ENCODE data around the gene TAF11L11. TPM values are rescaled to one million over a fixed set of nuclear protein-coding genes. Genes with fewer than 3 reads are reported as not detected.
"Not testable (repeated sequence)": the region's sequence is repeated elsewhere in the genome, so short reads cannot be mapped to it uniquely, and the experiment has no call there.

The TAF11L11 gene
- total RNA-seq: not detected in 2 replicates
- not detected for total RNA-seq (2013)
- not detected in 2 replicates for polyA plus RNA-seq
- not detected in 2 replicates for polyA minus RNA-seq

GRCh38 chr5:17603880-17604279 lies at the start of gene TAF11L11:
TAF11L11 (plus strand) TSS chr5:17604183.
- ATAC-seq (ENCODE audit: low read depth); H3K4me1 Mint-ChIP-seq: not testable (repeated sequence)

GRCh38 chr5:17585658-17586057 lies 18.3 kb upstream of the TAF11L11 start, which contains the start of gene TAF11L7:
TAF11L7 (minus strand) TSS chr5:17585758.
- H3K4me1 Mint-ChIP-seq; H3K27ac Mint-ChIP-seq; H3K4me3 ChIP-seq (ENCODE audit: control extremely low read depth in 1 of 5, extremely low read depth in 1 of 5, insufficient read depth in 1 of 5, low read depth in 2 of 5, low read length in 4 of 5); H3K79me2 ChIP-seq (ENCODE audit: control insufficient read depth, insufficient read depth, low read length); H3K36me3 ChIP-seq (replicated peaks in 1 of 2; ENCODE audit: control extremely low read depth in 1 of 2, control insufficient read depth in 1 of 2, extremely low read depth in 1 of 2, insufficient read depth in 2 of 2, low read length in 1 of 2); DNase-seq; H3K9ac ChIP-seq (ENCODE audit: low read length); intact Hi-C loops (cut with micrococcal nuclease); ATAC-seq (ENCODE audit: low read depth); POLR2A ChIA-PET; H4K20me1 ChIP-seq (ENCODE audit: control insufficient read depth, insufficient read depth, low read length, poor library complexity, severe bottlenecking); H3K27me3 ChIP-seq (replicated peaks in 1 of 4; ENCODE audit: control extremely low read depth in 1 of 4, control insufficient read depth in 3 of 4, insufficient read depth in 4 of 4, low read length in 3 of 4); H3K4me1 ChIP-seq (ENCODE audit: control insufficient read depth in 2 of 2, insufficient read depth in 2 of 2, low read length in 2 of 2); H3K9me3 ChIP-seq (ENCODE audit: control extremely low read depth in 1 of 3, control insufficient read depth in 2 of 3, insufficient read depth in 1 of 3, low read length in 2 of 3); H2AFZ ChIP-seq (ENCODE audit: insufficient read depth, low read depth, low read length, poor library complexity, severe bottlenecking); H3K9me3 Mint-ChIP-seq (ENCODE audit: insufficient read depth); H3K4me2 ChIP-seq (replicated peaks; ENCODE audit: low read depth, low read length, poor library complexity, severe bottlenecking); H3K27me3 Mint-ChIP-seq; H3K27ac ChIP-seq (ENCODE audit: low read length in 2 of 2); H3K4me3 Mint-ChIP-seq; CTCF ChIA-PET: not testable (repeated sequence)
- WGBS (ENCODE audit: insufficient coverage): no CpG with 5 or more reads among the region's 16 CpGs

More at GRCh38 chr5:17603880-17604279, at the start of gene TAF11L11:
- H4K20me1 ChIP-seq (ENCODE audit: control insufficient read depth, insufficient read depth, low read length, poor library complexity, severe bottlenecking); H2AFZ ChIP-seq (ENCODE audit: insufficient read depth, low read depth, low read length, poor library complexity, severe bottlenecking); H3K9ac ChIP-seq (ENCODE audit: low read length); H3K4me3 ChIP-seq (ENCODE audit: control extremely low read depth in 1 of 5, extremely low read depth in 1 of 5, insufficient read depth in 1 of 5, low read depth in 2 of 5, low read length in 4 of 5); POLR2A ChIA-PET; intact Hi-C loops (cut with micrococcal nuclease); DNase-seq; H3K79me2 ChIP-seq (ENCODE audit: control insufficient read depth, insufficient read depth, low read length); H3K4me3 Mint-ChIP-seq; H3K4me1 ChIP-seq (ENCODE audit: control insufficient read depth in 2 of 2, insufficient read depth in 2 of 2, low read length in 2 of 2); H3K36me3 ChIP-seq (replicated peaks in 1 of 2; ENCODE audit: control extremely low read depth in 1 of 2, control insufficient read depth in 1 of 2, extremely low read depth in 1 of 2, insufficient read depth in 2 of 2, low read length in 1 of 2); H3K27me3 ChIP-seq (replicated peaks in 1 of 4; ENCODE audit: control extremely low read depth in 1 of 4, control insufficient read depth in 3 of 4, insufficient read depth in 4 of 4, low read length in 3 of 4); H3K27ac ChIP-seq (ENCODE audit: low read length in 2 of 2); H3K9me3 Mint-ChIP-seq (ENCODE audit: insufficient read depth); H3K9me3 ChIP-seq (ENCODE audit: control extremely low read depth in 1 of 3, control insufficient read depth in 2 of 3, insufficient read depth in 1 of 3, low read length in 2 of 3); CTCF ChIA-PET; H3K27me3 Mint-ChIP-seq; H3K27ac Mint-ChIP-seq; H3K4me2 ChIP-seq (replicated peaks; ENCODE audit: low read depth, low read length, poor library complexity, severe bottlenecking): not testable (repeated sequence)
- WGBS (ENCODE audit: insufficient coverage): 54% methylated on average over 2 of the region's 6 CpGs

- H3K4me3 ChIP-seq (ENCODE audit: control extremely low read depth in 1 of 5, extremely low read depth in 1 of 5, insufficient read depth in 1 of 5, low read depth in 2 of 5, low read length in 4 of 5); H3K36me3 ChIP-seq (replicated peaks in 1 of 2; ENCODE audit: control extremely low read depth in 1 of 2, control insufficient read depth in 1 of 2, extremely low read depth in 1 of 2, insufficient read depth in 2 of 2, low read length in 1 of 2); H3K79me2 ChIP-seq (ENCODE audit: control insufficient read depth, insufficient read depth, low read length); H3K27me3 ChIP-seq (replicated peaks in 1 of 4; ENCODE audit: control extremely low read depth in 1 of 4, control insufficient read depth in 3 of 4, insufficient read depth in 4 of 4, low read length in 3 of 4); POLR2A ChIA-PET; H3K27me3 Mint-ChIP-seq; H3K9me3 ChIP-seq (ENCODE audit: control extremely low read depth in 1 of 3, control insufficient read depth in 2 of 3, insufficient read depth in 1 of 3, low read length in 2 of 3); H3K9me3 Mint-ChIP-seq (ENCODE audit: insufficient read depth); H3K4me3 Mint-ChIP-seq; ATAC-seq (ENCODE audit: low read depth); H3K27ac Mint-ChIP-seq; H3K4me1 Mint-ChIP-seq; intact Hi-C loops (cut with micrococcal nuclease); H4K20me1 ChIP-seq (ENCODE audit: control insufficient read depth, insufficient read depth, low read length, poor library complexity, severe bottlenecking); H3K4me2 ChIP-seq (replicated peaks; ENCODE audit: low read depth, low read length, poor library complexity, severe bottlenecking); H3K27ac ChIP-seq (ENCODE audit: low read length in 2 of 2); CTCF ChIA-PET; DNase-seq; H3K4me1 ChIP-seq (ENCODE audit: control insufficient read depth in 2 of 2, insufficient read depth in 2 of 2, low read length in 2 of 2); H2AFZ ChIP-seq (ENCODE audit: insufficient read depth, low read depth, low read length, poor library complexity, severe bottlenecking); H3K9ac ChIP-seq (ENCODE audit: low read length): not testable (repeated sequence)
- no CpG with 5 or more reads among the region's 16 CpGs for WGBS (ENCODE audit: insufficient coverage)
Observed at GRCh38 chr5:17590860-17591259, 13.1 kb upstream of the TAF11L11 start, which contains the start of gene TAF11L8. TAF11L8 (minus strand) TSS chr5:17590960.

DNA sequence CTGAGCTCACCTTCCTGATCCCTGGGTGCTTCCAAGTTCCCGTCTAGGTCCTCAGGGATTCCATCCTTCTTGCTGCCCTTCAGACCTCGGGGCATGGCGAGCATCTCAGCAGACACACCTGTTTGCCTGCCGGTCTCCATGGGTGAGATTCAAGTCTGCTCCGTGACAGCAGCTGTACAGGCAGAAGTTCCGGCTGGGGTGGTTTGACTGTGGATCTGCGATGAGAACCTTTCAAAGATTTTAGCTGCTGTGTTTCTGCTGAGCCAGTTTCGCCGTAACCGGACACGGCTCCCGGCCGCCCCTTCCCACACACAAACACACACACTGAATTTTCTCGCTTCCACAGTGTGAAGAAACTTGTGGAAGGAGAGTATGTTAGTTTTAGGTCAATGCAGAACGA lies 9.7 kb upstream of the TAF11L11 start, which contains the start of gene TAF11L9:
Gene TAF11L9 (minus strand): TSS at position 140 of the 400 bp plus-strand sequence.
- H3K27me3 ChIP-seq (replicated peaks in 1 of 4; ENCODE audit: control extremely low read depth in 1 of 4, control insufficient read depth in 3 of 4, insufficient read depth in 4 of 4, low read length in 3 of 4); CTCF ChIA-PET; H3K4me3 ChIP-seq (ENCODE audit: control extremely low read depth in 1 of 5, extremely low read depth in 1 of 5, insufficient read depth in 1 of 5, low read depth in 2 of 5, low read length in 4 of 5); POLR2A ChIA-PET; H3K4me1 ChIP-seq (ENCODE audit: control insufficient read depth in 2 of 2, insufficient read depth in 2 of 2, low read length in 2 of 2); H4K20me1 ChIP-seq (ENCODE audit: control insufficient read depth, insufficient read depth, low read length, poor library complexity, severe bottlenecking); H3K27me3 Mint-ChIP-seq; ATAC-seq (ENCODE audit: low read depth); DNase-seq; H3K4me1 Mint-ChIP-seq; H2AFZ ChIP-seq (ENCODE audit: insufficient read depth, low read depth, low read length, poor library complexity, severe bottlenecking); H3K27ac ChIP-seq (ENCODE audit: low read length in 2 of 2); H3K9me3 Mint-ChIP-seq (ENCODE audit: insufficient read depth); H3K36me3 ChIP-seq (replicated peaks in 1 of 2; ENCODE audit: control extremely low read depth in 1 of 2, control insufficient read depth in 1 of 2, extremely low read depth in 1 of 2, insufficient read depth in 2 of 2, low read length in 1 of 2); H3K4me2 ChIP-seq (replicated peaks; ENCODE audit: low read depth, low read length, poor library complexity, severe bottlenecking); H3K9me3 ChIP-seq (ENCODE audit: control extremely low read depth in 1 of 3, control insufficient read depth in 2 of 3, insufficient read depth in 1 of 3, low read length in 2 of 3); intact Hi-C loops (cut with micrococcal nuclease); H3K79me2 ChIP-seq (ENCODE audit: control insufficient read depth, insufficient read depth, low read length); H3K9ac ChIP-seq (ENCODE audit: low read length); H3K27ac Mint-ChIP-seq; H3K4me3 Mint-ChIP-seq: not testable (repeated sequence)
- WGBS (ENCODE audit: insufficient coverage): no CpG with 5 or more reads among the region's 15 CpGs

All from B cell (primary cell).